Upper lobe of left lung (tissue), 6 donors: ENCODE results near the gene TADA1. TPM values are rescaled to one million over a fixed set of nuclear protein-coding genes. Genes with fewer than 3 reads are reported as not detected.

ENCODE experiments used
- ATAC-seq, 2 donors: fragments of 200-7000 bp; cut with Tn5 transposase; one replicate each; pipeline ENCODE4 v1.9.1; 2022; ENCODE audit warnings: mild to moderate bottlenecking in 2 of 2, moderate library complexity in 2 of 2; ENCODE audit not compliant: low FRiP score in 2 of 2
- DNase-seq, 2 donors: peaks; one replicate each; pipeline ENCODE4 v3.0.0-alpha.2; 2019 to 2020
- H3K27ac ChIP-seq, 4 donors: fragments of 200-600 bp; sonication (generic); one replicate each; pipeline ENCODE4 v1.5.1; 2016 to 2019
- H3K27me3 ChIP-seq, 4 donors: fragments of 200-600 bp; sonication (generic); one replicate each; pipeline ENCODE4 v1.5.1; 2017 to 2019
- H3K36me3 ChIP-seq, 4 donors: fragments of 200-600 bp; sonication (generic); one replicate each; pipeline ENCODE4 v1.5.1; 2016 to 2019
- H3K4me1 ChIP-seq, 4 donors: fragments of 200-600 bp; sonication (generic); one replicate each; pipeline ENCODE4 v1.5.1; 2018 to 2019
- H3K4me3 ChIP-seq, 4 donors: fragments of 200-600 bp; sonication (generic); one replicate each; pipeline ENCODE4 v1.5.1; 2017 to 2019; ENCODE audit warnings: mild to moderate bottlenecking in 2 of 4, moderate library complexity in 1 of 4
- H3K9me3 ChIP-seq, 4 donors: fragments of 200-600 bp; sonication (generic); one replicate each; pipeline ENCODE4 v1.5.1; 2018 to 2019
- CTCF ChIP-seq, 6 experiments: fragments of 450-650 bp in 4 of 6; fragments of 200-600 bp in 2 of 6; sonication (generic) in 2 of 6; IDR thresholded peaks; one replicate each; pipeline ENCODE4 v1.5.1; 2016 to 2019; ENCODE audit warnings: antibody characterized with exemption in 6 of 6
- EP300 ChIP-seq, 4 donors: sonication (generic); formaldehyde crosslinking; IDR thresholded peaks; one replicate each; pipeline ENCODE4 v1.5.1; 2017; ENCODE audit warnings: antibody characterized with exemption in 4 of 4, control low read depth in 2 of 4
- POLR2A ChIP-seq, 4 donors: fragments of 450-650 bp; IDR thresholded peaks; one replicate each; pipeline ENCODE4 v1.5.1; 2016 to 2017; ENCODE audit warnings: antibody characterized with exemption in 4 of 4, mild to moderate bottlenecking in 2 of 4
- POLR2AphosphoS5 ChIP-seq, 2 donors: sonication (generic); formaldehyde crosslinking; IDR thresholded peaks; one replicate each; pipeline ENCODE4 v1.5.1; 2017; ENCODE audit warnings: antibody characterized with exemption in 2 of 2
- WGBS, 2 donors: methylation state at CpG; one replicate each; pipeline ENCODE4 v1.1.5; 2017 to 2018; 5-methylcytosine and 5-hydroxymethylcytosine counted together
- total RNA-seq, 6 donors: library from RNA; depleted of rRNA in 4 of 6; stranded (reverse); fragments of >200 nt in 4 of 6; gene quantifications; one replicate each; pipeline versions ENCODE4 v1.1.0 to v1.2.1, GENCODE V29; 2016 to 2021
- donor health status: DM: no; HTN: no; CAD: no; lungs with moderate emphysema.
- donor health status: DM: no; HTN: yes; CAD: no; lungs with severe emphysema.

TADA1 gene
- total RNA-seq = 10 to 100 TPM in 2 of 6 donors, 1 to 10 TPM in 4; 2.6 to 15.3 (median 8.5) TPM

GRCh38 chr1:166875734-166876539, at the start of gene TADA1:
Gene TADA1, minus strand, starts transcription at chr1:166876264. Its CDS starts 31 bp downstream, at chr1:166876233.
- peaks cover 4 to 33% (median 15%) of the 10 kb centered on the region in 4 donors for H3K4me1 ChIP-seq
- no peaks in the 10 kb centered on the region for H3K36me3 ChIP-seq
- peak within 1 kb of the TSS; percentile 87 to 98 (median 93) for H3K27ac ChIP-seq
- peak within 1 kb of the TSS; percentile 63 to 94 (median 82) for H3K4me3 ChIP-seq
- ATAC-seq (peak; percentile 98 to 99), DNase-seq (peak; percentile 97 to 99)
- no peaks in the 10 kb centered on the region for H3K9me3 ChIP-seq
- TF ChIP-seq POLR2A (IDR thresholded peaks at IDR 0.05) (peak in 3 of 4 donors; percentile 10 to 73 (median 59)), CTCF (IDR thresholded peaks at IDR 0.05) (peak in 1 of 6 experiments; percentile 46), EP300 (IDR thresholded peaks at IDR 0.05) (no peak), POLR2AphosphoS5 (IDR thresholded peaks at IDR 0.05) (peak; percentile 43 to 89)
- 0 to 1% methylated on average over 35 to 38 of the region's 84 CpGs for WGBS, 2 donors
- H3K27me3 ChIP-seq = no peaks in the 10 kb centered on the region

- 50 to 53% methylated on average over 3 of the region's 3 CpGs for WGBS, 2 donors
- ATAC-seq (no peak), DNase-seq (no peak)
- Histone ChIP-seq H3K4me1 (peaks cover 8 to 14% (median 9%) of the 10 kb centered on the region in 4 donors), H3K27ac (no peak overlapping the region), H3K36me3 (no peaks in the 10 kb centered on the region), H3K27me3 (peaks cover 0 to 15% (median 6%) of the 10 kb centered on the region in 4 donors), H3K9me3 (no peaks in the 10 kb centered on the region), H3K4me3 (no peak overlapping the region)
- TF ChIP-seq POLR2AphosphoS5 (IDR thresholded peaks at IDR 0.05) (no peak), CTCF (IDR thresholded peaks at IDR 0.05) (no peak), EP300 (IDR thresholded peaks at IDR 0.05) (no peak), POLR2A (IDR thresholded peaks at IDR 0.05) (no peak)
Measured at GRCh38 chr1:166924823-166925541, 48.9 kb upstream of the TADA1 start.

- Histone ChIP-seq H3K27ac (no peak overlapping the region), H3K9me3 (no peaks in the 10 kb centered on the region), H3K27me3 (peaks cover 0 to 15% (median 6%) of the 10 kb centered on the region in 4 donors), H3K36me3 (no peaks in the 10 kb centered on the region), H3K4me1 (peaks cover 8 to 14% (median 9%) of the 10 kb centered on the region in 4 donors), H3K4me3 (peak overlapping the region in 3 of 4 donors; percentile 36 to 47 (median 38))
- DNase-seq (peak in 1 of 2 donors; percentile 84), ATAC-seq (peak in 1 of 2 donors; percentile 72)
- WGBS, 2 donors = 13 to 18% methylated on average over 39 to 60 of the region's 113 CpGs
- TF ChIP-seq CTCF (IDR thresholded peaks at IDR 0.05) = no peak
Measured at GRCh38 chr1:166920561-166921475, 44.8 kb upstream of the TADA1 start.

GRCh38 chr1:166918956-166919316, 42.9 kb upstream of the TADA1 start:
- ATAC-seq (no peak), DNase-seq (no peak)
- H3K4me1 ChIP-seq = peaks cover 8 to 14% (median 9%) of the 10 kb centered on the region in 4 donors
- 85 to 88% methylated on average over 2 of the region's 2 CpGs for WGBS, 2 donors
- no peak for TF ChIP-seq EP300 (IDR thresholded peaks at IDR 0.05)
- no peak for TF ChIP-seq POLR2A (IDR thresholded peaks at IDR 0.05)
- no peak for TF ChIP-seq CTCF (IDR thresholded peaks at IDR 0.05)
- H3K27ac ChIP-seq = no peak overlapping the region
- H3K9me3 ChIP-seq = no peaks in the 10 kb centered on the region
- H3K4me3 ChIP-seq = no peak overlapping the region
- H3K36me3 ChIP-seq = no peaks in the 10 kb centered on the region
- H3K27me3 ChIP-seq = peaks cover 0 to 15% (median 6%) of the 10 kb centered on the region in 4 donors
